Tibial nerve (tissue), 4 donors: ENCODE results near the gene SPTBN1. TPM values are rescaled to one million over a fixed set of nuclear protein-coding genes. Genes with fewer than 3 reads are reported as not detected.
A peak's percentile ranks its signal among the peaks of the same experiment; 100 is the strongest.

Experiments
- DNase-seq, 2 donors: peaks; one replicate each; pipeline ENCODE4 v3.0.0-alpha.2; 2019; ENCODE audit warnings: low spot score in 2 of 2
- H3K27ac ChIP-seq, 4 donors: fragments of 200-600 bp; sonication (generic) in 3 of 4; one replicate each; pipeline ENCODE4 v1.5.1; 2017 to 2019; ENCODE audit warnings: mild to moderate bottlenecking in 1 of 4
- H3K27me3 ChIP-seq, 2 donors: fragments of 200-600 bp; sonication (generic) in 1 of 2; one replicate each; pipeline versions ENCODE4 v1.5.1 to v1.6.0; 2017 to 2019
- H3K36me3 ChIP-seq, 3 donors: fragments of 200-600 bp; sonication (generic); one replicate each; pipeline ENCODE4 v1.5.1; 2018 to 2019
- H3K4me1 ChIP-seq, 4 donors: fragments of 200-600 bp; sonication (generic) in 3 of 4; one replicate each; pipeline ENCODE4 v1.5.1; 2017 to 2019
- H3K4me3 ChIP-seq, 4 donors: fragments of 200-600 bp; sonication (generic) in 3 of 4; one replicate each; pipeline ENCODE4 v1.5.1; 2017 to 2019; ENCODE audit warnings: mild to moderate bottlenecking in 1 of 4, moderate library complexity in 1 of 4
- H3K9me3 ChIP-seq, 4 donors: fragments of 200-600 bp; sonication (generic) in 3 of 4; one replicate each; pipeline ENCODE4 v1.5.1; 2017 to 2019
- EP300 ChIP-seq, 2 donors: sonication (generic); formaldehyde crosslinking; IDR thresholded peaks; one replicate each; pipeline ENCODE4 v1.6.1; 2017; ENCODE audit warnings: antibody characterized with exemption in 2 of 2, mild to moderate bottlenecking in 1 of 2
- POLR2A ChIP-seq, 2 donors: fragments of 450-650 bp; IDR thresholded peaks; one replicate each; pipeline ENCODE4 v1.6.1; 2017; ENCODE audit warnings: antibody characterized with exemption in 2 of 2, mild to moderate bottlenecking in 2 of 2, moderate library complexity in 2 of 2
- WGBS, 2 donors: methylation state at CpG; one replicate each; pipeline ENCODE4 v1.1.5; 2018; 5-methylcytosine and 5-hydroxymethylcytosine counted together
- total RNA-seq, 4 donors: library from RNA; depleted of rRNA; stranded (reverse); fragments of >200 nt; gene quantifications; one replicate each; pipeline ENCODE4 v1.1.0, GENCODE V29; 2016
- TF ChIP-seq, protein P1 (sequence below), 5 experiments: fragments of 200-600 bp in 3 of 5; fragments of 450-650 bp in 2 of 5; sonication (generic) in 3 of 5; IDR thresholded peaks; one replicate each; pipeline ENCODE4 v1.5.1; 2016 to 2019; ENCODE audit warnings: antibody characterized with exemption in 5 of 5, mild to moderate bottlenecking in 3 of 5, moderate library complexity in 2 of 5

The SPTBN1 gene
- total RNA-seq, 4 donors from 2014 or later: 670 to 967 (median 890) TPM

DNA sequence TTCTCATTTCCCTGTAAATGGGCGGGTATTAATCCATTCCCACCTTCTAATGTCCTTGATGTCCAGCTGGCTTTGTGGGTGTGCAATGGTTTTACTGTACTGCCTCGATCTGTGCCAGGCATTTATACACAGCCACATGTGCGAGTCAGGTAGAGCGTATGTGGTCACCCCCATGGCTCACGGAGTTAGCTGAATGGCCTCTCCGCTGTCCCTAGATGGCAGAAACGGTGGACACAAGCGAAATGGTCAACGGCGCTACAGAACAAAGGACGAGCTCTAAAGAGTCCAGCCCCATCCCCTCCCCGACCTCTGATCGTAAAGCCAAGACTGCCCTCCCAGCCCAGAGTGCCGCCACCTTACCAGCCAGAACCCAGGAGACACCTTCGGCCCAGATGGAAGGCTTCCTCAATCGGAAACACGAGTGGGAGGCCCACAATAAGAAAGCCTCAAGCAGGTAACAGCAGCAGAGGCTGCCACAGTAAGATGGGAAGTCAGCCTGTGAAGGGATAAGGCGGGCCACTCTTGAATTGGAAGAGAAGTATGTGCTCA lies 208.2 kb downstream of the SPTBN1 start:
- no peak for DNase-seq
- Histone ChIP-seq H3K4me1 (peaks cover 4 to 57% (median 43%) of the 10 kb centered on the region in 4 donors), H3K9me3 (no peaks in the 10 kb centered on the region), H3K27ac (peak overlapping the region in 2 of 4 donors; percentile 84 to 93), H3K36me3 (peaks cover 0 to 73% (median 8%) of the 10 kb centered on the region in 3 donors), H3K4me3 (no peak overlapping the region), H3K27me3 (no peaks in the 10 kb centered on the region)
- TF ChIP-seq, protein P1, sequence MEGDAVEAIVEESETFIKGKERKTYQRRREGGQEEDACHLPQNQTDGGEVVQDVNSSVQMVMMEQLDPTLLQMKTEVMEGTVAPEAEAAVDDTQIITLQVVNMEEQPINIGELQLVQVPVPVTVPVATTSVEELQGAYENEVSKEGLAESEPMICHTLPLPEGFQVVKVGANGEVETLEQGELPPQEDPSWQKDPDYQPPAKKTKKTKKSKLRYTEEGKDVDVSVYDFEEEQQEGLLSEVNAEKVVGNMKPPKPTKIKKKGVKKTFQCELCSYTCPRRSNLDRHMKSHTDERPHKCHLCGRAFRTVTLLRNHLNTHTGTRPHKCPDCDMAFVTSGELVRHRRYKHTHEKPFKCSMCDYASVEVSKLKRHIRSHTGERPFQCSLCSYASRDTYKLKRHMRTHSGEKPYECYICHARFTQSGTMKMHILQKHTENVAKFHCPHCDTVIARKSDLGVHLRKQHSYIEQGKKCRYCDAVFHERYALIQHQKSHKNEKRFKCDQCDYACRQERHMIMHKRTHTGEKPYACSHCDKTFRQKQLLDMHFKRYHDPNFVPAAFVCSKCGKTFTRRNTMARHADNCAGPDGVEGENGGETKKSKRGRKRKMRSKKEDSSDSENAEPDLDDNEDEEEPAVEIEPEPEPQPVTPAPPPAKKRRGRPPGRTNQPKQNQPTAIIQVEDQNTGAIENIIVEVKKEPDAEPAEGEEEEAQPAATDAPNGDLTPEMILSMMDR (IDR thresholded peaks at IDR 0.05): no peak
- TF ChIP-seq POLR2A (IDR thresholded peaks at IDR 0.05): no peak
- TF ChIP-seq EP300 (IDR thresholded peaks at IDR 0.05): peak in 1 of 2 donors; percentile 5
- WGBS, 2 donors: 93 to 94% methylated on average over 18 of the region's 18 CpGs

DNA sequence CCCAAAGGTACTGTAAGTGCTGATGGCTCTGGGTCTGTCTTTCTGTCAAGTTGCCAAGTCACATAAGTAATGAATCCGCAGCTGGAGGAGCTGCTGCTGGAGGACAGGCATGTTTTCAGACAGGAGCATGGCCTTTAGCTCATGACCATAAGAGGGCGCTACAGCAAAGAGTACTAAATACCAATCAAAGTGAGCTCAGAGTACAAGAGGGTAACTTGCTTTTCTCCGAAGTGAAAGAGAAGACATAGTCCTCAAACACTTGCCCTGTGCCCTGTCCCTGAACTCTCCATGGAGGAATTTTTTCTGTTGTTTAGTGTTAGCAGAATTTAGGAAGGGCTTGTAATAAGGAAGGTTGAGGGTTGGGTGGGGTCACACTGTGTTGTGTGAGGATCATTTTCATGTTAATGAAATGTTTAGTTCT lies 209.3 kb downstream of the SPTBN1 start:
- Histone ChIP-seq H3K4me1 (peaks cover 5 to 64% (median 52%) of the 10 kb centered on the region in 4 donors), H3K27ac (peak overlapping the region; percentile 18 to 93 (median 75)), H3K27me3 (no peaks in the 10 kb centered on the region), H3K36me3 (peaks cover 0 to 62% (median 11%) of the 10 kb centered on the region in 3 donors), H3K9me3 (no peaks in the 10 kb centered on the region), H3K4me3 (no peak overlapping the region)
- peak in 1 of 2 donors; percentile 53 for DNase-seq
- TF ChIP-seq EP300 (IDR thresholded peaks at IDR 0.05): no peak
- TF ChIP-seq POLR2A (IDR thresholded peaks at IDR 0.05): no peak
- TF ChIP-seq, protein P1 (IDR thresholded peaks at IDR 0.05): peak in 4 of 5 experiments; percentile 28 to 52 (median 46)
- 30 to 35% methylated on average over 3 of the region's 3 CpGs for WGBS, 2 donors

DNA sequence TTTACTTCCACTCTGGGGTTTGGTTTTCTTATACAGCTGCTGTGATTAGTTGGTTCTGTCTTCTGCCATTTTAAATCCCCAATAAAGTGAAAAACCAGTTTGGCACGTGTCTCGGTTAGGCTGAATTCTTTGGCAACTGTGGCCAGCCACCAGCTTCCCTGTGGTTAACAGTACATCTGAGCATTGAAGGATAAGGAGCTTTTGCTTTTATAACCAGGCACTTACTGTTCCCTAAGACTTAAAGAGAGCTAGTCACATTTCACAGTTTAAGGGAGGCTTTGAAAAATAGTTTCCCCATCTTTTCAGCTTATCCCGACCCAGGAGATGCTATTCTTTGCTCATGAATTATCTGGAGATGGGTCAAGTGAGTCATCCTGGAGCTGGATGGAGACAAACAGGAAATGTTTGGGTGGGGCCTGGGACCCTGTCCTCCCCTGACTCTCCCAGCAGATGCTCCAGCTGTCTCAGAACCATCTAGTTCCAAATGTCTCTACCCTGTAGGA lies 210.1 kb downstream of the SPTBN1 start:
- TF ChIP-seq, protein P1 (IDR thresholded peaks at IDR 0.05): no peak
- TF ChIP-seq POLR2A (IDR thresholded peaks at IDR 0.05): no peak
- TF ChIP-seq EP300 (IDR thresholded peaks at IDR 0.05): peak in 1 of 2 donors; percentile 32
- Histone ChIP-seq H3K4me3 (no peak overlapping the region), H3K36me3 (peaks cover 0 to 62% (median 14%) of the 10 kb centered on the region in 3 donors), H3K9me3 (no peaks in the 10 kb centered on the region), H3K27ac (peak overlapping the region; percentile 18 to 93 (median 75)), H3K27me3 (no peaks in the 10 kb centered on the region), H3K4me1 (peaks cover 5 to 72% (median 53%) of the 10 kb centered on the region in 4 donors)
- 19% methylated on average over 3 of the region's 3 CpGs for WGBS, 2 donors
- DNase-seq: peak in 1 of 2 donors; percentile 52

DNA sequence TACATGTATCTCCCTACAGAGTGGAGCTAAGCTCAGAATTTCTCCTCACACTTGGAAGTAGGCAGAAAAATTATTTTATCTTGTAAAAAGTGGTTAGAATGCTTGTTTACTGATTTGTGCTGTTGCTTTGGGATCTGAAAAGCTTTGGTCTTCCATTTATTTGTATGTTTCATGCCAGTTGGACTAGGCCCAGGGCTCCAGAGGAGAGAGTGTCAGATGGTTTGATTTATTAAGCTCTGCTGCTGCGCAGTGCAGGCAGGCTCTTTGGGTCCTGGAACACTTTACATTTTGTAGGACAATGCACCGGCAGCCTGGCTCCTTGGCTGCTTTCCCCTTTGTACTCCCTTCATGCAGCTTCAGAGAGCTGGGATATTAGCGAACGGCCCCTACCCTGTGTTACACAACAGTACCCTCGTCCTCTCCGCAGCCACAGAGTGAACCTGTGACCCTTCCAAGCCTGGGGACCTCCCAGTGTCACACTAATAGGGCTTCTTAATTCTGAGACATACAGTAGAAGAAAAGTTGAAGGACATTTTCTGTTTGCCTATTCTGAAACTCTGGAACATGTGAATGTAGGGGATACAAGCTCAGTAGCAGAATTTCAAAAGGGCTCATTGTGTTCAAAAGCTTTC lies 210.6 kb downstream of the SPTBN1 start:
- H3K4me1 ChIP-seq: peaks cover 5 to 76% (median 53%) of the 10 kb centered on the region in 4 donors
- H3K36me3 ChIP-seq: peaks cover 0 to 57% (median 14%) of the 10 kb centered on the region in 3 donors
- peak overlapping the region; percentile 18 to 93 (median 75) for H3K27ac ChIP-seq
- H3K9me3 ChIP-seq: no peaks in the 10 kb centered on the region
- DNase-seq: no peak
- H3K4me3 ChIP-seq: no peak overlapping the region
- 7 to 27% methylated on average over 6 of the region's 6 CpGs for WGBS, 2 donors
- H3K27me3 ChIP-seq: no peaks in the 10 kb centered on the region
- TF ChIP-seq POLR2A (IDR thresholded peaks at IDR 0.05) (no peak), EP300 (IDR thresholded peaks at IDR 0.05) (peak in 1 of 2 donors; percentile 67)
- TF ChIP-seq, protein P1 (IDR thresholded peaks at IDR 0.05): no peak

DNA sequence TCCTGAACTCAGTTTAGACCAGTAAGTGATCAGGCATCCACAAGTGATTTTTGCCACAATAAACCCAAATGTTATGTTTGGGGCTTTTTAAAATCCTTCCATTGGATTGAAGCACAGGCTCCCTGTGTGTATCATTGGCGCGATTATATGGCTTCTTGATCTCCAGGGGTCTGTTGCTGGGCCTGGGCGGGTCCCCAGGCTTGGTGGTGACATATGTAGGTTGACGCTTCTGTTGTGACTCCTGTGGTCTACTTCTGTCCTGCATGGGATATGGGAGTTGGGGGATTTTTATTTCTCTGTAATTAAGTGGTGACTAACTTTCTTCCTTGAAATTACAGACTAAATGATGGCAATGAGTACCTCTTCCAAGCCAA lies 211.1 kb downstream of the SPTBN1 start:
- TF ChIP-seq EP300 (IDR thresholded peaks at IDR 0.05) (no peak), POLR2A (IDR thresholded peaks at IDR 0.05) (no peak)
- TF ChIP-seq, protein P1 (IDR thresholded peaks at IDR 0.05): no peak
- WGBS, 2 donors: 35 to 55% methylated on average over 4 of the region's 4 CpGs
- Histone ChIP-seq H3K4me1 (peaks cover 5 to 81% (median 53%) of the 10 kb centered on the region in 4 donors), H3K36me3 (peaks cover 0 to 52% (median 12%) of the 10 kb centered on the region in 3 donors), H3K27me3 (no peaks in the 10 kb centered on the region), H3K9me3 (no peaks in the 10 kb centered on the region), H3K4me3 (no peak overlapping the region), H3K27ac (peak overlapping the region; percentile 18 to 93 (median 75))
- DNase-seq: no peak
